Pancreas (tissue), 10 donors: Measurements from ENCODE around the gene TMEM91. TPM values are rescaled to one million over a fixed set of nuclear protein-coding genes. Genes with fewer than 3 reads are reported as not detected.

Source experiments
- ATAC-seq, 4 donors: fragments of 200-7000 bp; cut with Tn5 transposase; one replicate each; pipeline versions ENCODE4 v1.8.0 to v1.9.1; 2020; ENCODE audit warnings: mild to moderate bottlenecking in 4 of 4, moderate library complexity in 4 of 4
- DNase-seq, 6 donors: peaks; one replicate each; pipeline ENCODE4 v3.0.0-alpha.2; 2020
- FAIRE-seq: peaks from 2 replicates; lab custom pipeline; 2012; peaks lifted over from hg19 to GRCh38; lab: Jason Lieb, UNC
- H3K27ac ChIP-seq, 4 donors: fragments of 200-600 bp; sonication (generic); 1 replicate in 3 of 4; 2 replicates in 1 of 4; pipeline versions ENCODE4 v1.5.0 to v1.8.0; 2020
- H3K27me3 ChIP-seq, 4 donors: fragments of 200-600 bp; one replicate each; pipeline ENCODE4 v1.8.0; 2021
- H3K36me3 ChIP-seq, 3 donors: fragments of 200-600 bp; sonication (generic) in 1 of 3; one replicate each; pipeline versions ENCODE4 v1.5.0 to v1.8.0; 2020 to 2021
- H3K4me1 ChIP-seq, 3 donors: fragments of 200-600 bp; one replicate each; pipeline ENCODE4 v1.8.0; 2021
- H3K4me3 ChIP-seq, 4 donors: fragments of 200-600 bp; sonication (generic) in 2 of 4; one replicate each; pipeline versions ENCODE4 v1.5.0 to v1.8.0; 2020 to 2021
- H3K9me3 ChIP-seq, 4 donors: fragments of 200-600 bp; one replicate each; pipeline ENCODE4 v1.8.0; 2021
- WGBS, 2 donors: extraction: QIAGEN DNeasy Blood & Tissue Kit; methylation state at CpG; one replicate each; pipeline ENCODE4 v1.1.7; 2013; 5-methylcytosine and 5-hydroxymethylcytosine counted together
- intact Hi-C, 3 donors: fragments of 100-400 bp; cut with DNase I; formaldehyde crosslinking; loops; one replicate each; pipeline versions ENCODE4 v1.11.1 to v1.14.2; 2022
- polyA plus RNA-seq, 2 donors: library from polyadenylated mRNA; stranded (reverse); fragments of 200-250 nt; gene quantifications; one replicate each; pipeline ENCODE4 v1.2.3, GENCODE V29; 2013
- total RNA-seq, 6 donors: library from RNA; stranded (reverse); fragmentation: NEBNext Ultra II Directional in 4 of 6; extraction: Animal tissue kit (Norgen Biotek cat#: 25700) in 4 of 6; gene quantifications; one replicate each; pipeline versions ENCODE4 v1.2.1 to v1.2.4, GENCODE V29; 2021 to 2023
- TF ChIP-seq, protein P1 (sequence below), 4 donors: fragments of 200-600 bp; sonication (generic) in 3 of 4; IDR thresholded peaks; one replicate each; pipeline versions ENCODE4 v1.5.0 to v1.8.0; 2021; ENCODE audit warnings: antibody characterized with exemption in 4 of 4
- donor health status: healthy with polysubstance abuse.
- donor health status: DM: no; HTN: no; CAD: no; lungs with moderate emphysema.
- donor health status: DM: no; HTN: no; CAD: no.
- donor health status: control.
- donor health status: control.
- donor health status: Bipolar disorder and iron deficiency.
- donor health status: DM: yes; HTN: yes; CAD: no.
- donor health status: DM: no; HTN: no; CAD: no.
- donor health status: DM: no; HTN: no; CAD: no.
- donor health status: DM: yes; HTN: yes; CAD: no.

The TMEM91 gene
- total and polyA plus RNA-seq, 8 donors = 3.8 to 33.0 (median 5.4) TPM

DNA sequence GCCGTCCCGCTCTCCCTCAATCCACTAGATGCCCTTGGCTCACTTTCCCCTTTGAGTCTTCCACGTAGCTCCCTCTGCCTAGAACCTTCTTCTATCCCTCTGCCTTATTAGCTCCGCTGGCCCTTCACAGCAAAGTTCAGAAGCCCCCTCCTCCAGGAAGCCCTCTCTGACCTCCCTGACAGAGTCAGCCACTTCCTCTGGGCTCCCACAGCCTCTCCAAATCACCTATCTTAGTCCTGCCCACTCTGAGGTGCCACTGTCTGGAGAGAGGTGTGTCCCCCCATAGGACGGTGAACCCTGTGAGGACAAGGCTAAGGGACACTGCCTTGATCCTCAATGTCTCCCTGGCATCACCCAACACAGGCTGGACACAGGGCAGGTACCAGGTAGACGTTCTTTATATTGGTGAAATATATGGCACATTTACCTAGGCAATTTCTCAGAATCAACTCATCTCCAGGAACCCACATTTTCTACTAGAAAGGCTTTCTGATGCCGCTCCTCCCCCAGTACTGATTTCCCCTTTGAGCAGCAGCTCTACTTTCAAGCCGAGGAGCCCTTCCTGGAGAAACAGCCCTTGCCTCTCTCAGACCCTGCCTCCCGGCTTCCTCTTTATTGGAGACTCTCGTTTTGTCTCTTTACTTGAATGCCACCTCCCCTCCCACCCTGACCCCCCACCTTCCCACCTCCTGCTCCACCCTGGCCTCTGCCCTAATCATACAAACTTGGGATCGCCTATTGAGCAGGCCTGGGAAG, 19.2 kb upstream of the TMEM91 start:
- FAIRE-seq = no peak
- no peak overlapping the region for H3K4me3 ChIP-seq
- WGBS, 2 donors = 80 to 81% methylated on average over 11 of the region's 11 CpGs
- H3K36me3 ChIP-seq = no peaks in the 10 kb centered on the region
- ATAC-seq = no peak
- no peak for DNase-seq
- no peak overlapping the region for H3K27ac ChIP-seq
- peaks cover 0 to 5% (median 0%) of the 10 kb centered on the region in 3 donors for H3K4me1 ChIP-seq
- TF ChIP-seq, protein P1, sequence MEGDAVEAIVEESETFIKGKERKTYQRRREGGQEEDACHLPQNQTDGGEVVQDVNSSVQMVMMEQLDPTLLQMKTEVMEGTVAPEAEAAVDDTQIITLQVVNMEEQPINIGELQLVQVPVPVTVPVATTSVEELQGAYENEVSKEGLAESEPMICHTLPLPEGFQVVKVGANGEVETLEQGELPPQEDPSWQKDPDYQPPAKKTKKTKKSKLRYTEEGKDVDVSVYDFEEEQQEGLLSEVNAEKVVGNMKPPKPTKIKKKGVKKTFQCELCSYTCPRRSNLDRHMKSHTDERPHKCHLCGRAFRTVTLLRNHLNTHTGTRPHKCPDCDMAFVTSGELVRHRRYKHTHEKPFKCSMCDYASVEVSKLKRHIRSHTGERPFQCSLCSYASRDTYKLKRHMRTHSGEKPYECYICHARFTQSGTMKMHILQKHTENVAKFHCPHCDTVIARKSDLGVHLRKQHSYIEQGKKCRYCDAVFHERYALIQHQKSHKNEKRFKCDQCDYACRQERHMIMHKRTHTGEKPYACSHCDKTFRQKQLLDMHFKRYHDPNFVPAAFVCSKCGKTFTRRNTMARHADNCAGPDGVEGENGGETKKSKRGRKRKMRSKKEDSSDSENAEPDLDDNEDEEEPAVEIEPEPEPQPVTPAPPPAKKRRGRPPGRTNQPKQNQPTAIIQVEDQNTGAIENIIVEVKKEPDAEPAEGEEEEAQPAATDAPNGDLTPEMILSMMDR (IDR thresholded peaks at IDR 0.05) = no peak
- H3K27me3 ChIP-seq = no peaks in the 10 kb centered on the region
- no peaks in the 10 kb centered on the region for H3K9me3 ChIP-seq
- intact Hi-C loops = no loop called here

GRCh38 chr19:41357746-41358145, 18.6 kb upstream of the TMEM91 start:
- TF ChIP-seq, protein P1 (IDR thresholded peaks at IDR 0.05) = no peak
- intact Hi-C loops = no loop called here
- no peak for FAIRE-seq
- H3K9me3 ChIP-seq = no peaks in the 10 kb centered on the region
- DNase-seq = no peak
- H3K4me1 ChIP-seq = peaks cover 0 to 5% (median 2%) of the 10 kb centered on the region in 3 donors
- no peak for ATAC-seq
- no peaks in the 10 kb centered on the region for H3K27me3 ChIP-seq
- 87 to 89% methylated on average over 13 of the region's 13 CpGs for WGBS, 2 donors
- H3K36me3 ChIP-seq = no peaks in the 10 kb centered on the region
- H3K4me3 ChIP-seq = no peak overlapping the region
- H3K27ac ChIP-seq = no peak overlapping the region

DNA sequence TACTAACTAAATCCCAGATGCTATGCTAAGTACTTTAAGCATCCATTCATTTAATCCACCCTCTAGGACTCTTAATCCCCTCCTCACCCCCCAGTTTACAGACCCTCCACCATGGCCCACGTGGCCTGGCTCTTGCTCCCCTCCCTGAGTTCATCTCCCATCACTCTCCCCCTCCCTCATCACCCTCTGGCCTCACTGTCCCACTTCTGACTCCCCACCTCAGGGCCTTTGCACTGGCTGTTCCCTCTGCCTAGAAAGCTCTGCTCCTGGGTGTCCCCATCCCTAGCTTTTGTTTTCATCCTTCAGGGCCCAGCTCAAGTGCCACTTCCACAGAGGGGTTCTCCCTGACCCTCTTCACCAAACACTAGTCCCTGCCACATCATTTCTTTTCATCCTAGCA, 16.6 kb upstream of the TMEM91 start:
- FAIRE-seq = no peak
- H3K9me3 ChIP-seq = no peaks in the 10 kb centered on the region

DNA sequence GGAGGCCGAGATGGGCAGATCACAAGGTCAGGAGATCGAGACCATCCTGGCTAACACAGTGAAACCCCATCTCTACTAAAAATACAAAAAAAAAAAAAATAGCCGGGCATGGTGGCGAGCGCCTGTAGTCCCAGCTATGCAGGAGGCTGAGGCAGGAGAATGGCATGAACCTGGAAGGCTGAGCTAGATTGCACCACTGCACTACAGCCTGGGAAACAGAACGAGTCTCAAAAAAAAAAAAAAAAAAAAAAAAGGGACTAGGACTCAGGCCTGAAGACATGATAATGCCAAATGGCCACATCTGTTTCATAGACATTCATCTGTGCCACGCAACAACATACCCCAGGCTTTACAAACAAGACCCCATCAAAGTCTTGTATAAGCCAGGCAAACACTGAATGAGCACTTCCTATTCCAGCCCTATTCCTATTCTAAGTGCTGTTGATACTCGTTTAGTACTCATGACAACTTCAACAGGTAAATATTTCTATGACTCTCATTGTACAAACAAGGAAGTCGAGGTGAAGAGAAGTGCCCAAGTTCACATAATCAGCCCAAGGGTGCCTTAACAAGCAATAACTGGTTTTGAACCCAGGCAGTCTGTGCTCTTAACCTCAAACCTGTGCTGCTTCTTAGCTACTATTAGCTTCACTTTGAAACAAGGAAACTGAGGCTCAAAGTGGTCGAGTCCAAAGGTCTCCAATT, 14.0 kb upstream of the TMEM91 start:
- TF ChIP-seq, protein P1 (IDR thresholded peaks at IDR 0.05) = no peak
- DNase-seq (no peak), ATAC-seq (peak in 3 of 4 donors; percentile 6 to 23 (median 11)), FAIRE-seq (no peak)
- intact Hi-C loops = no loop called here
- H3K9me3 ChIP-seq = no peaks in the 10 kb centered on the region
- H3K4me1 ChIP-seq = peaks cover 4 to 14% (median 8%) of the 10 kb centered on the region in 3 donors
- WGBS, 2 donors = 72 to 73% methylated on average over 9 to 10 of the region's 10 CpGs
- peak overlapping the region in 2 of 4 donors; percentile 93 to 97 for H3K27ac ChIP-seq
- H3K36me3 ChIP-seq = no peaks in the 10 kb centered on the region
- no peaks in the 10 kb centered on the region for H3K27me3 ChIP-seq
- no peak overlapping the region for H3K4me3 ChIP-seq

More for the DNA sequence above, 16.6 kb upstream of the TMEM91 start:
- 92 to 100% methylated on average over 1 of the region's 1 CpG for WGBS, 2 donors
- H3K27ac ChIP-seq = no peak overlapping the region
- no peaks in the 10 kb centered on the region for H3K36me3 ChIP-seq
- ATAC-seq (no peak), DNase-seq (no peak)
- TF ChIP-seq, protein P1 (IDR thresholded peaks at IDR 0.05) = no peak
- intact Hi-C loops = no loop called here
- H3K4me3 ChIP-seq = no peak overlapping the region
- H3K4me1 ChIP-seq = peaks cover 0 to 8% (median 2%) of the 10 kb centered on the region in 3 donors
- H3K27me3 ChIP-seq = no peaks in the 10 kb centered on the region
